Measurements from ENCODE around the gene FUBP3. TPM values are rescaled to one million over a fixed set of nuclear protein-coding genes. Genes with fewer than 3 reads are reported as not detected.

FUBP3 gene
- total RNA-seq, 1 donor from 2014 or later, result 77.0 TPM

DNA sequence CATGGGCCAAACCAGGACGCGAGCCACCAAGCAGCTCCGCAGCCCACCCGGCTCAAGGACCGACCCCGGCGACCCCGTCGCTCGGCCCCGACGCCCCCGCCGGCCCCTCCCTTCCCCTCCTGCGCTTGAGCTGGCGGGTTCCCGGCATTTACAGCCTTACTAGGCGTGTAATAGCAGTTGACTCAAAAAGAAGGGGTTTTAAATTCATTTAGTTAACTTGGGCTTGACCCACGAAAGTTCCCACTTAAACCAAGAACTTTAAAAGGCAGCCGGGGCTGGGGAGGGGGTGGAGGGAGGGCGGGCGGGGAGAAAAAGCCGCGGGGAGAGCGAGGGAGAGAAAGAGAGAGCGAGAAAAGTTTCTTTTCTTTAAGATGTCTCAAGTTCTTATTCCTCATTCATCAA lies 85.7 kb downstream of the FUBP3 start:
- Mint-ChIP-seq H3K4me3 (no peak overlapping the region), H3K27me3 (ENCODE audit: low read depth) (peaks cover 96% of the 10 kb centered on the region), H3K4me1 (peaks cover 21% of the 10 kb centered on the region), H3K27ac (no peak overlapping the region), H3K9me3 (no peaks in the 10 kb centered on the region), H3K36me3 (no peaks in the 10 kb centered on the region)
- no peak for DNase-seq (ENCODE audit: low spot score in 2 of 2, unreplicated experiment in 2 of 2)
- TF ChIP-seq, protein P1, sequence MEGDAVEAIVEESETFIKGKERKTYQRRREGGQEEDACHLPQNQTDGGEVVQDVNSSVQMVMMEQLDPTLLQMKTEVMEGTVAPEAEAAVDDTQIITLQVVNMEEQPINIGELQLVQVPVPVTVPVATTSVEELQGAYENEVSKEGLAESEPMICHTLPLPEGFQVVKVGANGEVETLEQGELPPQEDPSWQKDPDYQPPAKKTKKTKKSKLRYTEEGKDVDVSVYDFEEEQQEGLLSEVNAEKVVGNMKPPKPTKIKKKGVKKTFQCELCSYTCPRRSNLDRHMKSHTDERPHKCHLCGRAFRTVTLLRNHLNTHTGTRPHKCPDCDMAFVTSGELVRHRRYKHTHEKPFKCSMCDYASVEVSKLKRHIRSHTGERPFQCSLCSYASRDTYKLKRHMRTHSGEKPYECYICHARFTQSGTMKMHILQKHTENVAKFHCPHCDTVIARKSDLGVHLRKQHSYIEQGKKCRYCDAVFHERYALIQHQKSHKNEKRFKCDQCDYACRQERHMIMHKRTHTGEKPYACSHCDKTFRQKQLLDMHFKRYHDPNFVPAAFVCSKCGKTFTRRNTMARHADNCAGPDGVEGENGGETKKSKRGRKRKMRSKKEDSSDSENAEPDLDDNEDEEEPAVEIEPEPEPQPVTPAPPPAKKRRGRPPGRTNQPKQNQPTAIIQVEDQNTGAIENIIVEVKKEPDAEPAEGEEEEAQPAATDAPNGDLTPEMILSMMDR (IDR thresholded peaks at IDR 0.05; ENCODE audit: unreplicated experiment), result no peak

DNA sequence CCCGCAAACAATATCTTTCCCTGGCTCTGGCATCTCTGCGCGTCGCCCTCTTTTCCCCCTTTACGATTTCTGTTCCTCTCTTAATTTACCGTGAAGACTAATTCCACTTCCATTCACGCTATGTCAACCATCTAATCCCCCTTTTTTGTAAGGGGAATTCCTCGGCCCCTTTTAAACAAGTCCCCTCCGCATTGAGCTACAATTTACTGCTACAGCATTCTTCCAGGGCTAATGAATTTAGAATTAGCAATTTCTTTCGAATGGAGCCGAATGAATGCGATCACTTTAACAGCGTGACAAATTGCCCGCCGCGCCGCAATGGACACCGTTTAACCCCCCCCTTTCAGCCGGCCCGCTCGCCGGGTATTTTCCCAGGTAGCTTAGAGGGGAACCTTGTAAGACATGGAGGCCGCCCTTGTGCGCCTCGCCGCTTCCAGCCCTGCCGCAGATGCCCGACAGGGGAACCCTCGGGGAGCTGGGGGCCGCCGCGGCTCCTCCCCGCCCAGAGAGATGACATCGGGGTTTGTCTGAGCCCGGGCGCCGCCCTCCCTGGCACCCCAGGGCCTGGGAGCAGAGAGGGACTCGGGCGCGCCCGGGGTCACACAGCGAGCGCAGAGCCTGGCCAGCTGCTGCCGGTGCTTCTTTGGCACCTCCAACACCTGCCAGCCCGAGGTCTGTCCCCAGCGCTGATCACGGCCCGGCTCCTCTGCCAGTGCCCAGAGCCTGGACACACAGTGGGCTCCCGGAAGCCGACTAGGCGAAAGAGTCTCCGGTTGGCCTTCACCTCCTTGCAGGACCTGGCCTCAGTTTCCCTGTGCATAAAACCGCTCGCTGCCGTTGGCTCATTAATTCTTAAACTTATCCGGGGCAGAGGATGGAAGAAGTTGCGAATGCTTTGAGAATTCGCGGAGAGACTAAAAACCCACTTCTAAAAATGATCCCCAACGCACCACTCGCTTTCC lies 86.3 kb downstream of the FUBP3 start:
- TF ChIP-seq, protein P1 (IDR thresholded peaks at IDR 0.05; ENCODE audit: unreplicated experiment), result no peak
- peaks cover 20% of the 10 kb centered on the region for H3K4me1 Mint-ChIP-seq
- no peaks in the 10 kb centered on the region for H3K36me3 Mint-ChIP-seq
- DNase-seq (ENCODE audit: low spot score in 2 of 2, unreplicated experiment in 2 of 2), result no peak
- peaks cover 98% of the 10 kb centered on the region for H3K27me3 Mint-ChIP-seq (ENCODE audit: low read depth)
- H3K27ac Mint-ChIP-seq, result no peak overlapping the region
- H3K4me3 Mint-ChIP-seq, result peak overlapping the region; percentile 4
- H3K9me3 Mint-ChIP-seq, result no peaks in the 10 kb centered on the region

DNA sequence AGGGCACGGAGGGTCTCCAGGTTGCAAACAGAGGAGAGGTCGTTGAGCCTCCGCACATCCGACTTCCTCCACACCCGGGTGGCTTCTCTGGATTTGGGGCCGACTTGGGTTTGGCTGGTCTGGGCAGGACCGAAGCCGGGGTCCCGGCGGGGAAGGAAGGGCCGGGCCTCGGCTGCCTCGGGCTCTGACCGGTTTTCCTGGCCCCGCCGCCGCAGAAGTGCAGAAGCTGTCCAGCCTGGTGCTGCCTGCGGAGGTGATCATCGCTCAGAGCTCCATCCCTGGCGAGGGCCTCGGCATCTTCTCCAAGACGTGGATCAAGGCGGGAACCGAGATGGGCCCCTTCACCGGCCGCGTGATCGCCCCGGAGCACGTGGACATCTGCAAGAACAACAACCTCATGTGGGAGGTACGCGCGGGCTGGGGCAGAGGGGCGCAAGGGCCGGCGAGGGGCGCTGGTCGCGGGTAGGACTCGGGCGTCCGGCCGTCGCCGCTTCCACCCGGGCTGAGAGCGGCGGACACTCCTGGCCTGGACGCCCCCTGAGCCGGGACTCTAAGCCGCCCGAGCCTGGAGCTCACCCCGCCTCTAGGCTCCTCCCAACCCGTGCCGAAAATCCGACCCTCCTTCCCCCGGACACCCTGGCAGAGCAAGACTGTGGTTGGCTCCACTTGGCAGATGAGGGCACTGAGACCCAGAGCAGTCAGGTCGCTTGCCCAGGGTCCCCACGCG lies 87.2 kb downstream of the FUBP3 start:
- H3K9me3 Mint-ChIP-seq, result no peaks in the 10 kb centered on the region
- DNase-seq (ENCODE audit: low spot score in 2 of 2, unreplicated experiment in 2 of 2), result no peak
- no peak overlapping the region for H3K4me3 Mint-ChIP-seq
- TF ChIP-seq, protein P1 (IDR thresholded peaks at IDR 0.05; ENCODE audit: unreplicated experiment), result no peak
- peaks cover 20% of the 10 kb centered on the region for H3K4me1 Mint-ChIP-seq
- no peaks in the 10 kb centered on the region for H3K36me3 Mint-ChIP-seq
- H3K27ac Mint-ChIP-seq, result no peak overlapping the region
- H3K27me3 Mint-ChIP-seq (ENCODE audit: low read depth), result peaks cover 94% of the 10 kb centered on the region

DNA sequence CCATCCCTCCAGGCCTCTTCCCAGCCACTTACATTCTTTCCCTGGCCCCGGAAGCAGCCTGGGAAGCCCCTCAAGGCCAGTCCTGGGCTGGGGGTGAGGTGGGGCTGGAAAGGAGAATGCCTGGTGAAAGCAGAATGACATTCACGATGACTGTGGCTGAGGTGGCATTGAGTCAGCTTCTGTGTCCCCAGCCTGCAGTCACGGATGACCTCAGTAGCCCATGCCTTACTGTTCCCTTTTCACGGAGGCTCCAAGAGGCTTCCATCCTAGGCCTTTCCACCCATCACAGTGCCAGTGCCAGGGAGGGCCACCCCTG lies 87.7 kb downstream of the FUBP3 start:
- Mint-ChIP-seq H3K36me3 (no peaks in the 10 kb centered on the region), H3K27ac (no peak overlapping the region), H3K4me3 (no peak overlapping the region), H3K4me1 (peaks cover 20% of the 10 kb centered on the region), H3K27me3 (ENCODE audit: low read depth) (peaks cover 93% of the 10 kb centered on the region), H3K9me3 (no peaks in the 10 kb centered on the region)
- no peak for DNase-seq (ENCODE audit: low spot score in 2 of 2, unreplicated experiment in 2 of 2)
- TF ChIP-seq, protein P1 (IDR thresholded peaks at IDR 0.05; ENCODE audit: unreplicated experiment), result no peak

DNA sequence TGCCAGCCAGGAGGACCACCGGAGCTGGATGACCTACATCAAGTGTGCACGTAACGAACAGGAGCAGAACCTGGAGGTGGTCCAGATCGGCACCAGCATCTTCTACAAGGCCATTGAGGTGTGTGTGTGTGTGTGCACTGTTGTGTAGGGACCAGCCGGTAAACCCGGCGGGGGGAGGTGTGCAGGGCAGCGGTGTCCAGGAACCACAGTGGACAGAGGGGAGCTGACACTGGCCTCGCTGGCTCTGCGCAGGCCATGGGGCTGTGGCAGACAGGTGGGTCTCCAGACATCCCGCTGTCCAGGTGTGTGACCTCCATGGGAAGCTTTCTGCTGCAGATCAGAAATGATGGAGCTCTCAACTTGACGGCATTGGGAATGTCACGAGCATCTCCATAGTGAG lies 88.8 kb downstream of the FUBP3 start:
- Mint-ChIP-seq H3K27ac (no peak overlapping the region), H3K4me3 (no peak overlapping the region), H3K36me3 (no peaks in the 10 kb centered on the region), H3K4me1 (peaks cover 15% of the 10 kb centered on the region), H3K27me3 (ENCODE audit: low read depth) (peaks cover 86% of the 10 kb centered on the region), H3K9me3 (no peaks in the 10 kb centered on the region)
- DNase-seq (ENCODE audit: low spot score in 2 of 2, unreplicated experiment in 2 of 2), result no peak
- TF ChIP-seq, protein P1 (IDR thresholded peaks at IDR 0.05; ENCODE audit: unreplicated experiment), result no peak
